Stomach (tissue), 4 donors: ENCODE results near the gene ADCY4.

ENCODE experiments used
- CTCF ChIP-seq, 7 experiments: fragments of 450-650 bp in 4 of 7; fragments of 200-600 bp in 3 of 7; sonication (generic) in 3 of 7; IDR thresholded peaks; one replicate each; pipeline ENCODE4 v1.5.1; 2016 to 2019; ENCODE audit warnings: antibody characterized with exemption in 7 of 7, control low read depth in 2 of 7, mild to moderate bottlenecking in 1 of 7
- POLR2A ChIP-seq, 4 donors: fragments of 450-650 bp; IDR thresholded peaks; one replicate each; pipeline ENCODE4 v1.6.1; 2016; ENCODE audit warnings: antibody characterized with exemption in 4 of 4, control low read depth in 2 of 4, mild to moderate bottlenecking in 1 of 4, moderate library complexity in 1 of 4

GRCh38 chr14:24337824-24338175 is 2.9 kb upstream of the ADCY4 start:
- TF ChIP-seq CTCF (IDR thresholded peaks at IDR 0.05), result no peak
- no peak for TF ChIP-seq POLR2A (IDR thresholded peaks at IDR 0.05)
